ENCODE results near the gene MYH6.
"Not testable (repeated sequence)": the region's sequence is repeated elsewhere in the genome, so short reads cannot be mapped to it uniquely, and the experiment has no call there.

Gene MYH6

DNA sequence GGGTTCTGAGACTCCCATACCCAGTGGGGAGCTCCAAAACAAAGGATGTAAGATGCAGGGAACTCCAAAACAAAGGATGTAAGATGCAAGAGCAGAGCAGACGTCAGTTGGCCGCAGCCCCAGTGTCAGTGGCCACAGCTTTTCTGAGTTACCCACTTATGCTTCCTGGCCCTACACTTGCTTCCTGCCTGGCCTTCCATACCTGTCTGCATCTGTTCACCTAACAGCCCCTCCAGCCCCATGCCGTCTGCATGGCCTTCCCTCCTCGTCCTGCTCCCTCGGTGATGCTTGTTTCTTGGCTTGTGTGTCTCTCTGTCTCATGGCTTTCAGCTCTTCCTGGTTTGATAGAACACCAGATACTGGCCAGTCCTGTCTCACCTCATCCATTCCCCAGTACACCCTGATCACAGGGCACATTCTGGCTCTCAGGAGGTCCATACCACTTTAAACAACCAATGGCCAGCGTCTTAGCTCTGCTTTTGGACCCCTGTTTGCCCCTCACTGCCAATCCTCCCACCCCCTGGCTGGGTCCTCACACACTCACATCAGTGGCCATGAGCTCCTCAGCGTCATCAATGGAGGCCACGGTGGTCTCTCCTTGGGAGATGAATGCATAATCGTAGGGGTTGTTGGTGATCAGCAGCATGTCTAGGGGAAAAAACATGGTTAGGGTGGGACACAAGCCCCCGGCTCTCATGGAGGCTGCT is 22.1 kb upstream of the MYH6 start:
- no peaks in the 10 kb centered on the region for H3K9me3 Mint-ChIP-seq
- no peak overlapping the region for H3K4me3 Mint-ChIP-seq
- peaks cover 2% of the 10 kb centered on the region for H3K36me3 Mint-ChIP-seq (ENCODE audit: low read depth)
- peaks cover 2% of the 10 kb centered on the region for H3K4me1 Mint-ChIP-seq (ENCODE audit: low read depth)
- peaks cover 8% of the 10 kb centered on the region for H3K27me3 Mint-ChIP-seq (ENCODE audit: low read depth)
- no peak overlapping the region for H3K27ac Mint-ChIP-seq

DNA sequence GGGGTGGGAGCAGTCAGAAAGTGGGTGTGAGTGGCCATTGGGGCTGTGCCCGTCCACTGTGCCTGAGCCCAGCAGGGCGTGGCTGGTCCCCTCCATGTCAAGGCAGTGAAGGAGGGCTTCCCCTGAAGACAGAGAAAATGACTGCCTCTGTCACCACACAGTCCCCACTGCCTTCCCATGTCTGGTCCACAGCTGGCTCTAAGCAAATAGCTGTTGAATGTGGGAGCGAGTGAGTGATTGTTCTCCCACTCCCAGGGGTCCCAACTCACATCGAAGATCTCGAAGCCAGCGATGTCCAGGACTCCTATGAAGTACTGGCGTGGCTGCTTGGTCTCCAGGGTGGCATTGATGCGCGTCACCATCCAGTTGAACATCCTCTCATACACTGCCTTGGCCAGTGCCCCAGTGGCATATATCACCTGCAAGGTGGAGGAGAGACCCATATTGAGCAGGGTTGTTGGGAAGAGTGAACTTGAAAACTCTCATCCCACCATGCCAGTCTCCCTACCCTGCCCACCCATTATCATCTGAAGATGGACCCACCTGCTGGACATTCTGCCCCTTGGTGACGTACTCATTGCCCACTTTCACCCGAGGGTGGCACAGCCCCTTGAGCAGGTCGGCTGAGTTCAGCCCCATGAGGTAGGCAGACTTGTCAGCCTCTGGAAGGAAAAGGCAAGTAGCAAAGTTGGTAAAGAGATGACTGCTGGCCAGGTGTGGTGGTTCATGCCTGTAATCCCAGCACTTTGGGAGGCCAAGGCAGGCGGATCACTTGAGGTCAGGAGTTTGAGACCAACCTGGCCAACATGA is 20.8 kb upstream of the MYH6 start:
- peaks cover 2% of the 10 kb centered on the region for H3K36me3 Mint-ChIP-seq (ENCODE audit: low read depth)
- peaks cover 8% of the 10 kb centered on the region for H3K27me3 Mint-ChIP-seq (ENCODE audit: low read depth)
- H3K9me3 Mint-ChIP-seq: no peaks in the 10 kb centered on the region
- H3K4me3 Mint-ChIP-seq: no peak overlapping the region
- no peak overlapping the region for H3K27ac Mint-ChIP-seq
- peaks cover 2% of the 10 kb centered on the region for H3K4me1 Mint-ChIP-seq (ENCODE audit: low read depth)

DNA sequence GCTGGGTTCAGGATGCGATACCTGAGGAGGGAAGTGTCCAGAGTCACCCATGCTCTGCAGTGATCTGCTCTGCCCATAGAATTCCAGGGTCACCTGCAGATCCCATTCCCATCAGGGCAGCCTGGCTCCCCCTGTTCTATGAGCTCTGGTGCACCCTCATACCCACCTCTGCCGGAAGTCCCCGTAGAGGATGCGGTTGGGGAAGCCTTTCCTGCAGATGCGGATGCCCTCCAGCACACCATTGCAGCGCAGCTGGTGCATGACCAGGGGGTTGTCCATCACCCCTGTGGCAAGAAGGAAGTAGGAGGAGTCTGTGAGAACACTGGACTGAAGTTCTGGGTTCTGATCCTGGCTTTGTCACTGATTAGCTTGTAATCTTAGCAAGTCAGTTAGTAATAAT is 17.7 kb upstream of the MYH6 start:
- H3K4me1 Mint-ChIP-seq (ENCODE audit: low read depth): peaks cover 16% of the 10 kb centered on the region
- not testable (repeated sequence) for H3K27ac Mint-ChIP-seq; H3K36me3 Mint-ChIP-seq (ENCODE audit: low read depth); H3K4me3 Mint-ChIP-seq; H3K27me3 Mint-ChIP-seq (ENCODE audit: low read depth); H3K9me3 Mint-ChIP-seq

DNA sequence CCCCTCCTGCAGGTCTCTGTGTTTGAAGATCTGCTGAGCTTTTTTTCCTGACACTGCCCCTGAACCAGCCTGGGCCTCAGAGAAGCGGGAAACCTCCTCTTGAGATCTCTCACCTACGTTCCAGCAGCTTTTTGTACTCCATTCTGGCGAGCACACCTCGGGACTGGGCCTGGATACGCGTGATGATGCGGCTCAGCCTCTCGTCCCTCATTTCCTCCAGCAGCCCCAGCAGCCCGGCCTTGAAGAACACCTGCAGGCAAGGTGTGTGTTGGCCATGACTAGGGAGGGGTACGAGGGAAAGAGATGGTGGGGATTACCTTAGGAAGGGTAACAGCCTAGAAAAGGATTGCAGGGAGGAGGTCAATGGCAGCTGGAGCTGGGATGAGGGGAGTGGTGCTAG is 17.1 kb upstream of the MYH6 start:
- Mint-ChIP-seq H3K27me3 (ENCODE audit: low read depth) (peaks cover 1% of the 10 kb centered on the region), H3K4me1 (ENCODE audit: low read depth) (peaks cover 19% of the 10 kb centered on the region), H3K4me3 (no peak overlapping the region), H3K9me3 (no peaks in the 10 kb centered on the region), H3K36me3 (ENCODE audit: low read depth) (peaks cover 2% of the 10 kb centered on the region), H3K27ac (no peak overlapping the region)

DNA sequence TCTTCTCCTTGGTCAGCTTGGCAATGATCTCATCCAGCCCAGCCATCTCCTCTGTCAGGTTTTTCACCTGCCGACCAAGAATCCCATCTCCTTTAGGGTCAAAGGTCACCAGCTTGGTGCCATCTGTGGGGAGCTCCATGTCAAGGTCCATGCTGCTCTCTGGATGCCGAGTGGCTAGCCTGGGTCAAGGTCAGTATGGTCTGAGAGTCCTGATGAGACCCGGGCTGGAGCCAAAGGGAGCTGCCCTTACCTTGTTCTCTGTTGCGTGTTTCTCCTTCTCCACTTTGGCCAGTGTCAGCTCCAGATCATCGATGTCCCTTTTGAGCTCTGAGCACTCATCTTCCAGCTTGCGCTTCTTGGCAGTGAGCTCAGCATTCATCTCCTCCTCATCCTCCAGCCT is 15.6 kb upstream of the MYH6 start:
- no peak overlapping the region for H3K27ac Mint-ChIP-seq
- H3K36me3 Mint-ChIP-seq (ENCODE audit: low read depth): peaks cover 2% of the 10 kb centered on the region
- H3K9me3 Mint-ChIP-seq: no peaks in the 10 kb centered on the region
- no peaks in the 10 kb centered on the region for H3K27me3 Mint-ChIP-seq (ENCODE audit: low read depth)
- no peak overlapping the region for H3K4me3 Mint-ChIP-seq
- H3K4me1 Mint-ChIP-seq (ENCODE audit: low read depth): peaks cover 21% of the 10 kb centered on the region

DNA sequence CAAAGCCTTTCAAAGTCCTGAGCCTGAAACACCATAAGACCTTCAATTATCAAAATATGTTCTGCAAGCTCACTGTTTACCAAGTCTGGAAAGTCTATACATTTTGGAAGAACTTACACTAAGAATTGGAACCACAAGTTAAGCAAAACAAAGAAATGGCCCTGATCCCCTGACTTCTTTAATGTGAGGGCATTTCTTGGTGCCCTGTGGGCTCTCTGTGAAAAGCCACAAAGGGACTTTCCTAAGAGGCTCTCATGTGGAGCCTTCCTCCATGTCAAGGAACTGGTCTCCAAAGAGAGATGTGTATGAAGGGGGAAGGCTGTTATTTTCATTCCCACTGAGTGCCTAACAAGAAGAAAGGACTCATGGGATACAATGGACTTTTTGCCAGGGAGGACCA is 13.5 kb upstream of the MYH6 start:
- H3K4me1 Mint-ChIP-seq (ENCODE audit: low read depth): peaks cover 21% of the 10 kb centered on the region
- H3K9me3 Mint-ChIP-seq: no peaks in the 10 kb centered on the region
- peak overlapping the region; percentile 83 for H3K27ac Mint-ChIP-seq
- H3K27me3 Mint-ChIP-seq (ENCODE audit: low read depth): no peaks in the 10 kb centered on the region
- peak overlapping the region; percentile 23 for H3K4me3 Mint-ChIP-seq
- H3K36me3 Mint-ChIP-seq (ENCODE audit: low read depth): no peaks in the 10 kb centered on the region

DNA sequence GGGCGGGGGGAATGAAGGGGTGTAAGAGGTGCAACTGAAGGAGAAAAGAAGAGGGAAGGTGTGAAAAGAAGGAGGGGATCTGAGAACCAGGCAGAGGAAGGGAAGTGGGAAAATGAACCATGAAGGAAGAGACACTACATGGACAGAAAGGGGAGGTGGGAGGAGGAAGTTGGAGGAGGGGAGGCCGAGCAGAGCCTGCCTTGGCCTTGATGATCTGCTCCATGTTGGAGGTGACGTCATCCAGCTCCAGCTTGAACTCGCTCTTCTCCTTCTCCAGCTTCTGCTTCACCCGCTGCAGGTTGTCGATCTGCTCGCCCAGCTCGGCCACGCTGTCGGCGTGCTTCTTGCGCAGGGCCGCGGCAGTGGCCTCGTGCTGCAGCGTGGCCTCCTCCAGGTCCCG is 11.6 kb upstream of the MYH6 start:
- H3K27ac Mint-ChIP-seq; H3K36me3 Mint-ChIP-seq (ENCODE audit: low read depth); H3K27me3 Mint-ChIP-seq (ENCODE audit: low read depth); H3K9me3 Mint-ChIP-seq; H3K4me3 Mint-ChIP-seq: not testable (repeated sequence)
- H3K4me1 Mint-ChIP-seq (ENCODE audit: low read depth): peaks cover 21% of the 10 kb centered on the region

DNA sequence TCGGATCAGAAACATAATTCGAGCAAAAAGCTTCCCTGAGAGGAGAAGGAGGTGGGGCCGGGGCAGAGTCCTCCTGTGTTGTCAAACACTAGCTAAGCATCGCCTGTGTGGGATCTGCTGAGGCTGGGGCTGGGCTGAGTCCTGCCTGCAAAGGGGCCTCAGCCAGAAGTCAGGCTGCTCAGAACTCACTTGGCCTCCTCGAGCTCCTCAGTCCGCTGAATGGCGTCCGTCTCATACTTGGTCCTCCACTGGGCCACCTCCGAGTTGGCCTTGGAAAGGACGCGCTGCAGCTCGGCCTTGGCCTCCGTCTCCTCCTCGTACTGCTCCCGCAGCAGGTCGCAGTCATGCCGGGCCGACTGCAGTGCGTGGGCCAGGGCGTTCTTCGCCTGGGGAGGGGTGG is 9.9 kb upstream of the MYH6 start:
- Mint-ChIP-seq H3K36me3 (ENCODE audit: low read depth) (no peaks in the 10 kb centered on the region), H3K27ac (no peak overlapping the region), H3K27me3 (ENCODE audit: low read depth) (no peaks in the 10 kb centered on the region), H3K4me1 (ENCODE audit: low read depth) (peaks cover 21% of the 10 kb centered on the region), H3K9me3 (no peaks in the 10 kb centered on the region), H3K4me3 (no peak overlapping the region)

DNA sequence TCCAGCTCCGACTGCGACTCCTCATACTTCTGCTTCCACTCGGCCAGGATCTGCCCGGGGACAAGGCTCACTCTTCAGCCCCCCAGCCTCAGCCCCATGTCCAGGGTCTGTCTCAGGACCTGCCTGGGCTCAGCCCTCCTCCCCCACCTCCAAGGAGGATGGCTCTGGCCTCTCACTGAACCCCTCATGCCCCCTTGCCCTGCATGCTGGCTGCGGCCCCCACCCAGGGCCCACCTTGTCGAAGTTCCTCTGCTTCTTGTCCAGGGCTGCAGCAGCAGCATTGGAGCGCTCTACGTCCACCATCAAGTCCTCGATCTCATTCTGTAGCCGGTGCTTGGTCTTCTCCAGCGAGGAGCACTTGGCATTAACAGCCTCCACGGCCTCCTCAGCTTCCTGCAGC is 9.2 kb upstream of the MYH6 start:
- peaks cover 21% of the 10 kb centered on the region for H3K4me1 Mint-ChIP-seq (ENCODE audit: low read depth)
- H3K4me3 Mint-ChIP-seq; H3K36me3 Mint-ChIP-seq (ENCODE audit: low read depth); H3K27ac Mint-ChIP-seq; H3K9me3 Mint-ChIP-seq; H3K27me3 Mint-ChIP-seq (ENCODE audit: low read depth): not testable (repeated sequence)

DNA sequence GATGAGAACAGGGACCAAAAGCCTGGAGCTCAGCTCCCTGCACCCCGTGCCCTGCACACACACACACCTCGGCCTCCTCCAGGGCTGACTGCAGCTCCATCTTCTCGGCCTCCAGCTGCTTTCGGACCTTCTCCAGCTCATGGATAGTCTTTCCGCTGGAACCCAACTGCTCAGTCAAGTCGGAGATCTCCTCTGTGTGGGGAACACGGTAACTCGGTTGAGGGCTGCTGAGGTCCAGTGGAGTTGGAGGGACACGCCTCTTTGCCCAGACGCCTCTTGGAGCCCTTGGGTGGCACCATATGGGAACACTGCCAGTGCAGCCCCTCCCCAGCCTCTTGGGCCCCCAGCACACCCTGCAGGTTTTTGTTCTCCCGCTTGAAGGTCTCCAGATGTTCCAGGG is 8.7 kb upstream of the MYH6 start:
- Mint-ChIP-seq H3K27ac (no peak overlapping the region), H3K9me3 (no peaks in the 10 kb centered on the region), H3K27me3 (ENCODE audit: low read depth) (no peaks in the 10 kb centered on the region), H3K4me3 (no peak overlapping the region), H3K36me3 (ENCODE audit: low read depth) (no peaks in the 10 kb centered on the region), H3K4me1 (ENCODE audit: low read depth) (peaks cover 16% of the 10 kb centered on the region)

DNA sequence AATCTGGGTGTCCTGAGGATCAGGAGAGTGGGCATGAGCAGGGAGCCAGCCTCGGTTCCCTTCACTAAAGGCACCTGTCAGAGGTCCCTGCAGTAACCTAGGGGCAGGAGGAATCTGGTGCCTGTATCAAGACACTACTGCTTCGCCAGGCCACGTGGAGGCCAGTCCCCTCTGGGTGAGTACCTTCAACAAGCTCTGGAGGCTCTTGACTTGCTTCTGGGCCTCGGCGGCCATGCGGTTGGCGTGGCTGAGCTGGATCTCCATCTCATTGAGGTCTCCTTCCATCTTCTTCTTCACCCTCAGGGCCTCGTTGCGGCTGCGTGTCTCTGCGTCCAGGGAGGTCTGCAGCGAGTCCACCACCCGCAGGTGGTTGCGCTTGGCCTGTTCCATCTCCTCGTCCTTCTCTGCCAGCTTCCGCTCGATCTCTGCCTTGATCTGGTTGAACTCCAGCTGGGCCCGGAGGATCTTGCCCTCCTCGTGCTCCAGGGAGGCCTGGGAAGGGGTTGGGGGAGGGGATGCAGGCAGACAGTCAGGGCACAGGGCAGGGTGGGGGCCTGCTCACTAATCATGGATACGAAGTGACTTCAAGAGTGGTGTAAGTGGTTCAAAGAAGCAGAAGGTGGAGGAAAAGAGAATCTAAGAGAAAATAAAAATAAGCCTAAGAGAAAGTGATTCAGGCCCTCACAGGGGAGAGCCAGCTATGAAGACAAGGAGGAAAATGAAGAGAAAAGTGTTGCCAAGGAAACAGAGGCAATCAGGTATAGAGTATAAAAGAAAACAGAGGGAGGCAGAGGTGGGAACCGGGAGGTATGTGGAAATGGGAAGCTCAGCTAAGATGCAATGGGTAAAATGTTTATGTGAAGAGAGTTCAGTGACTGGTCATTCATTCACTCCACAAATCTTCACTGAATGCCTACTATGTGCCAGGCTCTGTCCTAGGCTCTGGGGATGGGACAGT is 8.0 kb upstream of the MYH6 start:
- no peak overlapping the region for H3K27ac Mint-ChIP-seq

DNA sequence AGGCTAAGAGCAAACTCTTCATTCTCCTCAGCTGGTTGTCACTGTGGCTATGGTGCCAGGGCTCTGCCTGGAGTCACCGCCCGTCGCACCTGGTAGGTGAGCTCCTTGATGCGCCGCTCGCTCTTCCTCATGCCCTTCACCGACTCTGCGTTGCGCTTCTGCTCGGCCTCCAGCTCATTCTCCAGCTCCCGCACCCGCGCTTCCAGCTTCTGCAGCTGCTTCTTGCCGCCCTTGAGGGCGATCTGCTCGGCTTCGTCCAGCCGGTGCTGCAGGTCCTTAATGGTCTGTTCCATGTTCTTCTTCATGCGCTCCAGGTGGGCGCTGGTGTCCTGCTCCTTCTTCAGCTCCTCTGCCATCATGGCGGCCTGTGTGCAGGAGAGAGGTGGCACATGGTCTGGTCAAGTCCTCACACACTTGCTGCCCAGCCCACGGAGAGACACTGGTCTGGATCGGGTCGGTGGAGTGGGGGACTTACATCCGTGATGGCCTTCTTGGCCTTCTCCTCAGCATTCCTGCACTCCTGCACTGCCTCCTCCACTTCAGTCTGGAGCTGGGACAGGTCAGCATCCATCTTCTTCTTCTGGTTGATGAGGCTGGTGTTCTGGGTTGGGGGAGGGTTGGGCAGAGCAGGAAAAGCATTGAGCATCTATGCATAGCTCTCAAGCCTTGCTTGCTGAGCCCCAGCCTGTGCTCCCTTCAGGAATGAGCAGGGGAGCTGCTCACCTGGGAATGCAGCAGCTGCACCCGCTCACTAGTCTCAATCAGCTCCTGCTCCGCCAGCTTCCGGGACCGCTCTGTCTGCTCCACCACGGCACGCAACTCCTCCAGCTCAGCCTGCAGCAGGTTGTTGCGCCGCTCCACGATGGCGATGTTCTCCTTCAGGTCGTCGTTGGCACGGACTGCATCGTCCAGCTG is 7.1 kb upstream of the MYH6 start:
- Mint-ChIP-seq H3K36me3 (ENCODE audit: low read depth) (no peaks in the 10 kb centered on the region), H3K27me3 (ENCODE audit: low read depth) (no peaks in the 10 kb centered on the region), H3K9me3 (no peaks in the 10 kb centered on the region), H3K4me3 (no peak overlapping the region), H3K4me1 (ENCODE audit: low read depth) (peaks cover 2% of the 10 kb centered on the region), H3K27ac (no peak overlapping the region)

More for the DNA sequence above, 8.0 kb upstream of the MYH6 start:
- peaks cover 9% of the 10 kb centered on the region for H3K4me1 Mint-ChIP-seq (ENCODE audit: low read depth)
- no peaks in the 10 kb centered on the region for H3K27me3 Mint-ChIP-seq (ENCODE audit: low read depth)
- H3K9me3 Mint-ChIP-seq: no peaks in the 10 kb centered on the region
- H3K36me3 Mint-ChIP-seq (ENCODE audit: low read depth): no peaks in the 10 kb centered on the region
- no peak overlapping the region for H3K4me3 Mint-ChIP-seq

DNA sequence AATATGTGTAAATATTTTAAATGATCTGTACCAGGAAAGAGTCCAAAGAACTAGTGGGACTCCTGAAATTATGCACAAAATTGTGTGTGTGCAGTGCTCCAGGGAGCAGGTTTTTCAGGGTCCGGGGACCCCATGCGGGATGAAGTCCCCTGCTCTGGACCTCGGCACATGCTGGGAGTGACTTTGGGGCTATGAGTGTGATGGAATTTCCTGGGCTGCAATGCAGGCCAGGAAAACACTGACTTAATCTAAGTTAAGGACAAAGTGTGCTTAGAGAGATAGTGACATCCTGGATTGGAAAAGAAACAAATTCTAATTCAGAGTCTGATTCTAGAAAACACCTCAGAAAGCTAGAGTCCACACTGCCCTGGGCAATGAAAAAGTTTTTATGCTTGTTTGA is 6.2 kb upstream of the MYH6 start:
- Mint-ChIP-seq H3K27ac (no peak overlapping the region), H3K9me3 (no peaks in the 10 kb centered on the region), H3K27me3 (ENCODE audit: low read depth) (no peaks in the 10 kb centered on the region), H3K4me1 (ENCODE audit: low read depth) (peaks cover 2% of the 10 kb centered on the region), H3K36me3 (ENCODE audit: low read depth) (no peaks in the 10 kb centered on the region), H3K4me3 (no peak overlapping the region)

DNA sequence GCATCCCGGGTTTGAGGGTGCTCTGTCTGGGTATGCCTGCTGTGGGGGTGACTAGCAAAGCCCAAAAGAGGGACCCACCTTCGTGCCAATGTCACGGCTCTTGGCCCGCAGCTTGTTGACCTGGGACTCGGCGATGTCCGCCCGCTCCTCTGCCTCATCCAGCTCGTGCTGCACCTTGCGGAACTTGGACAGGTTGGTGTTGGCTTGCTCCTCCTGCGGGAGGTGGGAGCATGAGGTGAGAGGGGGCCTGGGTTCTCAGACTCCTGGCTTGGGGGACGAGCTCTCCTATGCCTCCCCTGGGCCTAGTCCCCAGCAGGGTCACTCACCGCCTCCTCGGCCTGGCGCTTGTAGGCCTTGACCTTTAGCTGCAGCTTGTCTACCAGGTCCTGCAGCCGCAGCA is 5.6 kb upstream of the MYH6 start:
- Mint-ChIP-seq H3K36me3 (ENCODE audit: low read depth) (no peaks in the 10 kb centered on the region), H3K27me3 (ENCODE audit: low read depth) (no peaks in the 10 kb centered on the region), H3K4me3 (no peak overlapping the region), H3K9me3 (no peaks in the 10 kb centered on the region), H3K4me1 (ENCODE audit: low read depth) (peaks cover 6% of the 10 kb centered on the region), H3K27ac (no peak overlapping the region)
